Upper lobe of left lung (tissue), 4 donors: ENCODE results near the gene TRAPPC3.

Experiments
- POLR2A ChIP-seq, 4 donors: fragments of 450-650 bp; IDR thresholded peaks; one replicate each; pipeline ENCODE4 v1.5.1; 2016 to 2017; ENCODE audit warnings: antibody characterized with exemption in 4 of 4, mild to moderate bottlenecking in 2 of 4
- POLR2AphosphoS5 ChIP-seq, 2 donors: sonication (generic); formaldehyde crosslinking; IDR thresholded peaks; one replicate each; pipeline ENCODE4 v1.5.1; 2017; ENCODE audit warnings: antibody characterized with exemption in 2 of 2
- TF ChIP-seq, protein P1 (sequence below), 6 experiments: fragments of 450-650 bp in 4 of 6; fragments of 200-600 bp in 2 of 6; sonication (generic) in 2 of 6; IDR thresholded peaks; one replicate each; pipeline ENCODE4 v1.5.1; 2016 to 2019; ENCODE audit warnings: antibody characterized with exemption in 6 of 6

DNA sequence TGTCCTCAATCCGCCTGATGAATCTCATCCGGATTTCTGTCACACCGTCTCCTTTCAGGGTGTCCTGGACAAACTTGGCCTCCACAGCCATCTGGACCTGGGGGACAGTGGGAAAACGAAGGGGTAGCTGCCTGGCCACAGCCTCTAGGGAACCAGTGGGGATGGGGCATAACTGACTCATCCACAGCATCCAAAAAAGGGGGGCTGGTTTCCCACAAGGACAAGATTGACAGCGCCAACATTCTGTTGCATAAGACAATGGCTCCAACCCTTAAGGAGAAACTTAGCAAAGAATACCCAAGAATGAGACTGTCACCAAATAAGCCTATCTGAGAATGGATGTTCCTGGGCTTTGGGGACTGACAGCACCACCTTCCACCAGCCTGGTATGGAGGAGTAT lies 12.1 kb downstream of the TRAPPC3 start:
- TF ChIP-seq, protein P1, sequence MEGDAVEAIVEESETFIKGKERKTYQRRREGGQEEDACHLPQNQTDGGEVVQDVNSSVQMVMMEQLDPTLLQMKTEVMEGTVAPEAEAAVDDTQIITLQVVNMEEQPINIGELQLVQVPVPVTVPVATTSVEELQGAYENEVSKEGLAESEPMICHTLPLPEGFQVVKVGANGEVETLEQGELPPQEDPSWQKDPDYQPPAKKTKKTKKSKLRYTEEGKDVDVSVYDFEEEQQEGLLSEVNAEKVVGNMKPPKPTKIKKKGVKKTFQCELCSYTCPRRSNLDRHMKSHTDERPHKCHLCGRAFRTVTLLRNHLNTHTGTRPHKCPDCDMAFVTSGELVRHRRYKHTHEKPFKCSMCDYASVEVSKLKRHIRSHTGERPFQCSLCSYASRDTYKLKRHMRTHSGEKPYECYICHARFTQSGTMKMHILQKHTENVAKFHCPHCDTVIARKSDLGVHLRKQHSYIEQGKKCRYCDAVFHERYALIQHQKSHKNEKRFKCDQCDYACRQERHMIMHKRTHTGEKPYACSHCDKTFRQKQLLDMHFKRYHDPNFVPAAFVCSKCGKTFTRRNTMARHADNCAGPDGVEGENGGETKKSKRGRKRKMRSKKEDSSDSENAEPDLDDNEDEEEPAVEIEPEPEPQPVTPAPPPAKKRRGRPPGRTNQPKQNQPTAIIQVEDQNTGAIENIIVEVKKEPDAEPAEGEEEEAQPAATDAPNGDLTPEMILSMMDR (IDR thresholded peaks at IDR 0.05), result no peak
- TF ChIP-seq POLR2A (IDR thresholded peaks at IDR 0.05) (no peak), POLR2AphosphoS5 (IDR thresholded peaks at IDR 0.05) (no peak)
